Fibroblast of mammary gland (primary cell): ENCODE results near the gene TPST1.

Source experiments
- DNase-seq: peaks from one replicate; pipeline ENCODE4 v3.0.0-alpha.2; 2010; ENCODE audit warnings: low read depth
- H3K4me3 ChIP-seq: 2 replicates; pipeline ENCODE4 v1.5.1; 2011; ENCODE audit warnings: low read depth, mild to moderate bottlenecking, low read length, moderate library complexity; ENCODE audit not compliant: control insufficient read depth
- TF ChIP-seq, protein P1 (sequence below): conservative IDR thresholded peaks from 2 replicates; pipeline ENCODE4 v1.5.1; 2011; ENCODE audit warnings: low read depth, low read length, inconsistent platforms; ENCODE audit not compliant: control insufficient read depth, insufficient read depth

The TPST1 gene

DNA sequence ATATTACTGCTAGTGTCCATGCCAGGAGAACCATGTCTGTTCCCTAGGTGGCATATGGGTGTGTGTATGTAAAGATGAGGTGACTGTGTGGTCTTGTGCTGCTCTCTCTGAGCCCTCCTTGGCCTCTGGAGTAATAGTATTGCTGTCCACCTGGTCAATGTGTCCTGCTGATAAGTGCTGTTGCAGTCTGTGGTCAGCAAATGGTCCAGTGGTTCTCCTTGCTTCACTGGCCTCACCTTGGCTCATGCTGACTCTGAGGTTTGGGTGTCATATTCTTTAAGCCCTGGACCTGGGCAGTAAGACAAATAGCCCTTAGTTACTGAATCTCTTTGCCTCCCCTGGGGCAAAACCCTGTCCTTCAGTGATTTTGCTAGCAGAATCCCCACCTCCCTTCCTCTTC, 56.8 kb downstream of the TPST1 start:
- H3K4me3 ChIP-seq = no peak overlapping the region
- DNase-seq = no peak
- TF ChIP-seq, protein P1, sequence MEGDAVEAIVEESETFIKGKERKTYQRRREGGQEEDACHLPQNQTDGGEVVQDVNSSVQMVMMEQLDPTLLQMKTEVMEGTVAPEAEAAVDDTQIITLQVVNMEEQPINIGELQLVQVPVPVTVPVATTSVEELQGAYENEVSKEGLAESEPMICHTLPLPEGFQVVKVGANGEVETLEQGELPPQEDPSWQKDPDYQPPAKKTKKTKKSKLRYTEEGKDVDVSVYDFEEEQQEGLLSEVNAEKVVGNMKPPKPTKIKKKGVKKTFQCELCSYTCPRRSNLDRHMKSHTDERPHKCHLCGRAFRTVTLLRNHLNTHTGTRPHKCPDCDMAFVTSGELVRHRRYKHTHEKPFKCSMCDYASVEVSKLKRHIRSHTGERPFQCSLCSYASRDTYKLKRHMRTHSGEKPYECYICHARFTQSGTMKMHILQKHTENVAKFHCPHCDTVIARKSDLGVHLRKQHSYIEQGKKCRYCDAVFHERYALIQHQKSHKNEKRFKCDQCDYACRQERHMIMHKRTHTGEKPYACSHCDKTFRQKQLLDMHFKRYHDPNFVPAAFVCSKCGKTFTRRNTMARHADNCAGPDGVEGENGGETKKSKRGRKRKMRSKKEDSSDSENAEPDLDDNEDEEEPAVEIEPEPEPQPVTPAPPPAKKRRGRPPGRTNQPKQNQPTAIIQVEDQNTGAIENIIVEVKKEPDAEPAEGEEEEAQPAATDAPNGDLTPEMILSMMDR = no peak

- TF ChIP-seq, protein P1 = no peak
- H3K4me3 ChIP-seq = no peak overlapping the region
- no peak for DNase-seq
These were observed 58.8 kb downstream of the TPST1 start for GRCh38 chr7:66263936-66264335.

GRCh38 chr7:66265566-66265965, 60.4 kb downstream of the TPST1 start:
- H3K4me3 ChIP-seq = no peak overlapping the region
- peak; percentile 47 for DNase-seq
- TF ChIP-seq, protein P1 = no peak

DNA sequence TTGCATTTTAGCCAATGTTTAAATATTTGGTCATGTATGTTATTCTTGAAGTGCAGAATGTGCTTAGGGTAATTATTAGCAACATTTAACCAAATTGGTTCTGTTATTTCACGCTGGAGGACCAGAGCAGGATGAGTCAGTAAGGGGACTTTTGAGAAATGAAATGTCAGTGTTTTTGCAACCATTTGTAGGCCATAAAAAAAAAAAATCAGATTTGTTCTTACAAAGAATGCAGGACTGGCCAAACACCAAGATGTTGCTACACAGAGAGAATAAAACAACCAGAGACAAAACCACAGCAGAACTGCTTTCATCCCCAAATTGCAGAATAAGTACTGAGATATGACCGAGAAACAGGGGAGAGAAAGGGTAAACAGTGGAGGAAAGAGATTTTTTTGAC, 62.1 kb downstream of the TPST1 start:
- DNase-seq = peak; percentile 95
- TF ChIP-seq, protein P1 = no peak
- peak overlapping the region; percentile 6 for H3K4me3 ChIP-seq

- TF ChIP-seq, protein P1 = no peak
- H3K4me3 ChIP-seq = no peak overlapping the region
- no peak for DNase-seq
These were observed 64.8 kb downstream of the TPST1 start for GRCh38 chr7:66269978-66270377.

- H3K4me3 ChIP-seq = no peak overlapping the region
- DNase-seq = no peak
These were observed 67.2 kb downstream of the TPST1 start for GRCh38 chr7:66272321-66272720.

GRCh38 chr7:66276363-66276762, 71.2 kb downstream of the TPST1 start:
- TF ChIP-seq, protein P1 = no peak
- DNase-seq = no peak
- no peak overlapping the region for H3K4me3 ChIP-seq

More at GRCh38 chr7:66272321-66272720, 67.2 kb downstream of the TPST1 start:
- TF ChIP-seq, protein P1 = no peak
